IPS-18a (cell line): ENCODE results near the gene KRT9.

ENCODE experiments used
- H3K27ac ChIP-seq: one replicate; pipeline ENCODE4 v1.5.1; 2013; ENCODE audit warnings: low read length
- H3K27me3 ChIP-seq: one replicate; pipeline ENCODE4 v1.6.1; 2013; ENCODE audit warnings: mild to moderate bottlenecking, low read length; ENCODE audit not compliant: control insufficient read depth, insufficient read depth
- H3K36me3 ChIP-seq: one replicate; pipeline ENCODE4 v1.6.1; 2013; ENCODE audit warnings: low read depth, low read length; ENCODE audit not compliant: control insufficient read depth
- H3K4me1 ChIP-seq: one replicate; pipeline ENCODE4 v1.6.1; 2013; ENCODE audit warnings: low read depth, low read length; ENCODE audit not compliant: control insufficient read depth
- H3K4me3 ChIP-seq: one replicate; pipeline ENCODE4 v1.5.1; 2013; ENCODE audit warnings: low read length
- H3K9ac ChIP-seq: one replicate; pipeline ENCODE4 v1.6.1; 2013; ENCODE audit warnings: mild to moderate bottlenecking, low read length, moderate library complexity
- H3K9me3 ChIP-seq: one replicate; pipeline ENCODE4 v1.6.1; 2013; ENCODE audit warnings: low read depth, low read length; ENCODE audit not compliant: control insufficient read depth

Gene KRT9

GRCh38 chr17:41539979-41540701, 31.7 kb downstream of the KRT9 start:
- H3K4me1 ChIP-seq = peaks cover 31% of the 10 kb centered on the region
- H3K9me3 ChIP-seq = no peaks in the 10 kb centered on the region
- H3K27ac ChIP-seq = no peak overlapping the region

GRCh38 chr17:41539071-41539492, 32.8 kb downstream of the KRT9 start:
- Histone ChIP-seq H3K4me3 (no peak overlapping the region), H3K36me3 (no peaks in the 10 kb centered on the region), H3K27me3 (no peaks in the 10 kb centered on the region), H3K27ac (no peak overlapping the region), H3K9ac (no peak overlapping the region), H3K4me1 (peaks cover 22% of the 10 kb centered on the region), H3K9me3 (no peaks in the 10 kb centered on the region)

More at GRCh38 chr17:41539979-41540701, 31.7 kb downstream of the KRT9 start:
- H3K9ac ChIP-seq = no peak overlapping the region
- no peaks in the 10 kb centered on the region for H3K27me3 ChIP-seq
- H3K36me3 ChIP-seq = no peaks in the 10 kb centered on the region
- no peak overlapping the region for H3K4me3 ChIP-seq

- Histone ChIP-seq H3K36me3 (no peaks in the 10 kb centered on the region), H3K9ac (no peak overlapping the region), H3K27ac (no peak overlapping the region)
Observed at GRCh38 chr17:41538565-41538991, 33.3 kb downstream of the KRT9 start.

GRCh38 chr17:41537990-41538389, 33.9 kb downstream of the KRT9 start:
- H3K27ac ChIP-seq = no peak overlapping the region
- H3K4me3 ChIP-seq = no peak overlapping the region
- H3K9ac ChIP-seq = no peak overlapping the region
- peaks cover 22% of the 10 kb centered on the region for H3K4me1 ChIP-seq
- H3K9me3 ChIP-seq = no peaks in the 10 kb centered on the region
- H3K27me3 ChIP-seq = no peaks in the 10 kb centered on the region
- no peaks in the 10 kb centered on the region for H3K36me3 ChIP-seq

More at GRCh38 chr17:41538565-41538991, 33.3 kb downstream of the KRT9 start:
- Histone ChIP-seq H3K4me1 (peaks cover 22% of the 10 kb centered on the region), H3K27me3 (no peaks in the 10 kb centered on the region), H3K4me3 (no peak overlapping the region), H3K9me3 (no peaks in the 10 kb centered on the region)

GRCh38 chr17:41537614-41537954, 34.3 kb downstream of the KRT9 start:
- peaks cover 22% of the 10 kb centered on the region for H3K4me1 ChIP-seq
- H3K4me3 ChIP-seq = no peak overlapping the region
- no peak overlapping the region for H3K9ac ChIP-seq
- H3K27me3 ChIP-seq = no peaks in the 10 kb centered on the region
- no peak overlapping the region for H3K27ac ChIP-seq
- H3K36me3 ChIP-seq = no peaks in the 10 kb centered on the region
- no peaks in the 10 kb centered on the region for H3K9me3 ChIP-seq

- Histone ChIP-seq H3K9ac (no peak overlapping the region), H3K4me1 (peaks cover 22% of the 10 kb centered on the region), H3K4me3 (no peak overlapping the region), H3K27me3 (no peaks in the 10 kb centered on the region), H3K36me3 (no peaks in the 10 kb centered on the region), H3K27ac (no peak overlapping the region), H3K9me3 (no peaks in the 10 kb centered on the region)
Observed at GRCh38 chr17:41536741-41537613, 34.9 kb downstream of the KRT9 start.

- Histone ChIP-seq H3K36me3 (no peaks in the 10 kb centered on the region), H3K27me3 (no peaks in the 10 kb centered on the region), H3K9ac (no peak overlapping the region), H3K4me1 (peaks cover 22% of the 10 kb centered on the region), H3K4me3 (no peak overlapping the region), H3K9me3 (no peaks in the 10 kb centered on the region), H3K27ac (no peak overlapping the region)
Observed at GRCh38 chr17:41535764-41536481, 35.9 kb downstream of the KRT9 start.

GRCh38 chr17:41534899-41535546, 36.8 kb downstream of the KRT9 start:
- Histone ChIP-seq H3K4me1 (peaks cover 21% of the 10 kb centered on the region), H3K36me3 (no peaks in the 10 kb centered on the region), H3K27me3 (no peaks in the 10 kb centered on the region), H3K9me3 (no peaks in the 10 kb centered on the region), H3K27ac (no peak overlapping the region), H3K4me3 (no peak overlapping the region), H3K9ac (no peak overlapping the region)

- Histone ChIP-seq H3K9ac (no peak overlapping the region), H3K4me1 (peaks cover 23% of the 10 kb centered on the region), H3K27ac (no peak overlapping the region), H3K9me3 (no peaks in the 10 kb centered on the region), H3K36me3 (no peaks in the 10 kb centered on the region), H3K4me3 (no peak overlapping the region), H3K27me3 (no peaks in the 10 kb centered on the region)
Observed at GRCh38 chr17:41533613-41534012, 38.2 kb downstream of the KRT9 start.

- Histone ChIP-seq H3K9me3 (no peaks in the 10 kb centered on the region), H3K9ac (no peak overlapping the region), H3K27ac (no peak overlapping the region), H3K4me3 (no peak overlapping the region), H3K4me1 (peaks cover 22% of the 10 kb centered on the region), H3K27me3 (no peaks in the 10 kb centered on the region), H3K36me3 (no peaks in the 10 kb centered on the region)
Observed at GRCh38 chr17:41532947-41533570, 38.8 kb downstream of the KRT9 start.

GRCh38 chr17:41531993-41532392, 39.9 kb downstream of the KRT9 start:
- no peaks in the 10 kb centered on the region for H3K27me3 ChIP-seq
- H3K9me3 ChIP-seq = no peaks in the 10 kb centered on the region
- H3K36me3 ChIP-seq = no peaks in the 10 kb centered on the region
- H3K4me3 ChIP-seq = no peak overlapping the region
- H3K27ac ChIP-seq = no peak overlapping the region
- peaks cover 22% of the 10 kb centered on the region for H3K4me1 ChIP-seq
- H3K9ac ChIP-seq = no peak overlapping the region
